HG03354 (cell line): ENCODE measurements around the gene VMP1.

Experiments used
- ATAC-seq: cut with Tn5 transposase; IDR thresholded peaks from one replicate; pipeline ENCODE4 v1.9.1; 2021; ENCODE audit warnings: mild to moderate bottlenecking; ENCODE audit not compliant: unreplicated experiment, poor library complexity, severe bottlenecking

VMP1 gene

GRCh38 chr17:59888145-59888750, 180.8 kb downstream of the VMP1 start:
- no peak for ATAC-seq

- no peak for ATAC-seq
Observed at GRCh38 chr17:59890720-59891119, 183.3 kb downstream of the VMP1 start.
